ENCODE results near the gene UMAD1. TPM values are rescaled to one million over a fixed set of nuclear protein-coding genes. Genes with fewer than 3 reads are reported as not detected.

The UMAD1 gene
- total and polyA plus RNA-seq, 2 experiments from 2014 or later = 8.4 to 12.4 TPM

GRCh38 chr7:7713730-7714129 is 73.2 kb downstream of the UMAD1 start (continued):
- TF ChIP-seq ZNF462 (CRISPR knock-in tag; IDR thresholded peaks at IDR 0.05) = no peak
- TF ChIP-seq CTCF (conservative IDR thresholded peaks at IDR 0.05; ENCODE audit: low read depth in 2 of 2) = no peak
- TF ChIP-seq NANOG (IDR thresholded peaks at IDR 0.05; ENCODE audit: borderline replicate concordance) = no peak
- TF ChIP-seq JUNB (IDR thresholded peaks at IDR 0.05; ENCODE audit: unreplicated experiment) = no peak
- no peak for TF ChIP-seq ETS1 (IDR thresholded peaks at IDR 0.05)
- no peak for TF ChIP-seq EZH2phosphoT487 (IDR thresholded peaks at IDR 0.05; ENCODE audit: unreplicated experiment)
- TF ChIP-seq ZNF331 (CRISPR knock-in tag; IDR thresholded peaks at IDR 0.05; ENCODE audit: low read depth) = no peak
- TF ChIP-seq EZH2 (IDR thresholded peaks at IDR 0.05; ENCODE audit: low read depth, unreplicated experiment) = no peak
